Neural cell (in vitro differentiated cells): ENCODE measurements around the gene DUOXA1.

Source experiments
- CTCF ChIP-seq: fragments of 450-650 bp; IDR thresholded peaks from 2 replicates; pipeline ENCODE4 v1.5.1; 2014; ENCODE audit warnings: antibody characterized with exemption, mild to moderate bottlenecking, moderate library complexity; ENCODE audit not compliant: poor library complexity, severe bottlenecking
- EP300 ChIP-seq: fragments of 450-650 bp; conservative IDR thresholded peaks from 2 replicates; pipeline ENCODE4 v1.6.1; 2014; ENCODE audit warnings: antibody characterized with exemption, mild to moderate bottlenecking, moderate library complexity; ENCODE audit not compliant: poor library complexity, severe bottlenecking
- EZH2 ChIP-seq: fragments of 200-600, 300-800 bp; shearing (Covaris generic), sonication (generic); IDR thresholded peaks from 2 replicates; pipeline ENCODE4 v1.6.1; 2014; ENCODE audit warnings: antibody characterized with exemption, low read length, borderline replicate concordance, mild to moderate bottlenecking; ENCODE audit not compliant: insufficient read depth, poor library complexity, severe bottlenecking
- MXI1 ChIP-seq: fragments of 450-650 bp; conservative IDR thresholded peaks from 2 replicates; pipeline ENCODE4 v1.6.1; 2014; ENCODE audit warnings: antibody characterized with exemption, mild to moderate bottlenecking; ENCODE audit not compliant: poor library complexity, severe bottlenecking
- POLR2AphosphoS5 ChIP-seq: IDR thresholded peaks from 2 replicates; pipeline ENCODE4 v1.6.1; 2012
- RAD21 ChIP-seq: fragments of 450-650 bp; conservative IDR thresholded peaks from 2 replicates; pipeline ENCODE4 v1.6.1; 2014; ENCODE audit warnings: antibody characterized with exemption, mild to moderate bottlenecking, moderate library complexity
- REST ChIP-seq: IDR thresholded peaks from 2 replicates; pipeline ENCODE4 v1.6.1; 2012; ENCODE audit warnings: borderline replicate concordance
- TAF1 ChIP-seq: IDR thresholded peaks from 2 replicates; pipeline ENCODE4 v1.6.1; 2012; ENCODE audit warnings: low read depth

DNA sequence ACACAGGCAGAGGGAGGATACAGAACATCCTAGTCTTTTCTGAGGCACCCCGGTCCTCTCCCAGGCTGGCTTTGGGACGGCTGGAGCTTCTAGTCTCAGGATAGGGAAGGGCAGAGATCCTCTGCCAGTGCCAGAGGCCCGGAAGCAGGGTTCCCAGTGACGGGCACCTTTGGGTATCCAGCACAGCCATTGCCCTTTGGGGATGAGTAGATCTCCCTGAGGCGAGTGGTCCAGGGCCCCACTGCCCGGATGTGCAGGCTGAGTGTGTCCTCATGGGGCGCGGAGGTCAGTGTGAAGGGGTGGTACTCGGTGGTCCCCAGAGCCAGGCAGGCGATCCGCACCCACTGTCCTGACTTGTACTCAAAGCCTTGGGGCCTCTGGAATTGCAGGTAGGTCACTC lies 34.0 kb downstream of the DUOXA1 start:
- no peak for TF ChIP-seq RAD21
- no peak for TF ChIP-seq CTCF
- TF ChIP-seq REST = no peak
- no peak for TF ChIP-seq MXI1
- no peak for TF ChIP-seq EP300
- no peak for TF ChIP-seq POLR2AphosphoS5
- no peak for TF ChIP-seq EZH2
- no peak for TF ChIP-seq TAF1
